GM21390 (cell line): Measurements from ENCODE around the gene HOXD8.

ENCODE experiments used
- ATAC-seq: cut with Tn5 transposase; IDR thresholded peaks from one replicate; pipeline ENCODE4 v1.9.1; 2021; ENCODE audit not compliant: unreplicated experiment

HOXD8 gene

DNA sequence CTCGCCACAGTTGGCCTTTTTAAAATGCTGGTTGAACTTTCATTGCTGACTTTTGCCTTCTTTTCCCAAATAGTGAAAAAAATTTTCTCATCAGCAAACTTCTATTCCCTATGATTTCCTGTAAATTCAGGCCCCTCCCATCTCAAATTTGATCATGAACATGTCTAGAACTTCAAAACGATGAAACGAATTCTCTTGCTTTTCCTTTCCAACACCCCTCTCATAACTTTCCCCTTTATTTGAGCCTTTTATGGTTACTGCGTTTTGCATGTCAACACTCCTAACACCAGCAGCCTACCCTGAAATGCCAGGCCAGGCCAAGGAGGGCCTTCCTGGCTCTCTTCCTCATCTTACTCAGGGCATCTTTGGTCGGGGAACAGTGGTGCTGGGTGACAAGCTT, 38.6 kb upstream of the HOXD8 start:
- no peak for ATAC-seq

DNA sequence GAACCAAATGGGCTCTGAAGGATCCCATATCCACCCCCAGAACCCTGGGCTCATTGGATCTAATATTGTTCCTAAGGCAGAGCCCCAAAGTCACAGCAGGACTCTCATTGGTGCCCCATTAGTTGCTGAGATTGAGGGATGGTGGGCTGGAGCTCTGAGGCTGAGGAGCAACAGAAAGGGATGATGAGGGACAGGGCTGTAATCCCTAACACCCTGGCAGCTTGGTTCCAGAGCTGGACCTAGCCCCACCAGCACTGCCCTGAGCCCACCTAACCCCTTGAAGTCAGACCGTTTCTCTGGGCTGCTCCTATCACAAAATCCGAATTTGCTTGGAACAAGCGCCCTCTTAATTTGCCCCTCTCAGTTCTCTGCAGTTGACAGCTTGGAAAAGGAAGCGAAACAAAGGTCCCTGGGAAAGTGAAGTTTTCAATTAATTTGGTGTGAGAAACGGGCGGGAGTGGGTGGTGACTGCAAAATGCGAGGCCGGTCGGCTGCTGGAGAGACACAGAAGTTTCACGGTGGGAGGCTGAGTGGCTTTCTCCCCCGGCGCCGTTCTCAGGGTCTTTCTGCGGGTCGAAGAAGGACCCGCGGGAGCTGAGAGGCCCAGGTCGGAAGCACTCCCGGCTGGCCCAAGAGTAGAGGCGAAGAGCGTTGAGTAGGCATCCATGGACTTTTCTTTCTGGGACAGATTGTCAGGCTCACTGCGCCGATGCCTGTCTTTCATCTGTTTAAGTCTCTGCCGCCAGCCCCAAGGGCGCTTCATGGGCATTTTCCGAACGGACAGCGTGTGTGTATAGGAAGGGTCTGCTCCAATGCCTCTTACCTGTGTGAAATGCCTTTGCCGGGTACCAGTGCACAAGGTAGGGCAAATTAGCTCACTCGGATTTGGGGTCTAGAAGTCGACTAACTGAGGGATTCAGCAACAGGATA, 37.9 kb upstream of the HOXD8 start:
- no peak for ATAC-seq

DNA sequence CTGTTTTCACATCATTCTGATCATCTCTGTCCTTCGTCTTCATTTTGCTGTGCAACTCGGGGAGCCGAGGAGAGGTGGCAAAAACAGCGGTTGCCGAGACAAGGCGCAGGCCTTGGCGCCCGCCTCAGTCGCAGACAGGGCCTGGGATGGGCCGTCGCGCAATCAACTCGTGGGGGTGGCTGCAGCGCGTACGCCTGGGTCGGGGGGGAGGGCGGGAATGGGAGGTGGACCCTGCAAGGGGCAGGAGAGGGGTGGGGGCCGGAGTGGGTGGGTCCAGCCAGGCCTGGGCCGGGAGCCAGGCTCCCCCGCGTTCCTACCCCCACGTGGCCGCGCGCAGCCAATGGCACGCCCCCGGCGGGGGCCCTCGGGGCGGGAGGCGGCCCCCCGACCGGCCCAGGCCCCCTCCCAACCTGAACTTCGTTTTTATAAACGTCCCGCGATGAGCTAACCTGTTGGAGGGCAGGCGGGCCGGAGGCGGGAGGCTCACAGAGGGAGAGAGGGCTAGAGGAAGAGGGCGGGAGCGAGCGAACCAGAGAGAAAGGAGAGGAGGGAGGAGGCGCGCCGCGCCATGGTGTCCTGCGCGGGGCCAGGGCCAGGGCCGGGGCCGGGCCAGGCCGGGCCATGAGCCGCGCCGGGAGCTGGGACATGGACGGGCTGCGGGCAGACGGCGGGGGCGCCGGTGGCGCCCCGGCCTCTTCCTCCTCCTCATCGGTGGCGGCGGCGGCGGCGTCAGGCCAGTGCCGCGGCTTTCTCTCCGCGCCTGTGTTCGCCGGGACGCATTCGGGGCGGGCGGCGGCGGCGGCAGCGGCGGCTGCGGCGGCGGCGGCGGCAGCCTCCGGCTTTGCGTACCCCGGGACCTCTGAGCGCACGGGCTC, 37.0 kb upstream of the HOXD8 start, which contains the start of gene HOXD13:
HOXD13 (plus strand) TSS at position 452 of the 875 bp plus-strand sequence; CDS start at position 622, 170 bp downstream.
- ATAC-seq, result no peak

DNA sequence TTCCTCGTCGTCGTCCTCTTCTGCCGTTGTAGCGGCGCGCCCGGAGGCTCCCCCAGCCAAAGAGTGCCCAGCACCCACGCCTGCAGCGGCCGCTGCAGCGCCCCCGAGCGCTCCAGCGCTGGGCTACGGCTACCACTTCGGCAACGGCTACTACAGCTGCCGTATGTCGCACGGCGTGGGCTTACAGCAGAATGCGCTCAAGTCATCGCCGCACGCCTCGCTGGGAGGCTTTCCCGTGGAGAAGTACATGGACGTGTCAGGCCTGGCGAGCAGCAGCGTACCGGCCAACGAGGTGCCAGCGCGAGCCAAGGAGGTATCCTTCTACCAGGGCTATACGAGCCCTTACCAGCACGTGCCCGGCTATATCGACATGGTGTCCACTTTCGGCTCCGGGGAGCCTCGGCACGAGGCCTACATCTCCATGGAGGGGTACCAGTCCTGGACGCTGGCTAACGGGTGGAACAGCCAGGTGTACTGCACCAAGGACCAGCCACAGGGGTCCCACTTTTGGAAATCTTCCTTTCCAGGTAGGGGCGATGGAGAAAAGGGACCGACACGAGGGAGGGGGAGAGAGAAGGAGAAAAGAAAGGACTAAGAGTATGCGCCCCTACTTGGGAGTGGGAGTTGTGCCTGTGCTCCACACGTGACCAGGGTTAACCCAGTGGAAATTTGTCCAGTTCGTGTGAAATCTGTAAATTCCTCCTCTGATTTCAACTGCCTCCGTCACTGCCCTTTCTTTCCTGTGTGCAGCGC, 36.2 kb upstream of the HOXD8 start:
- no peak for ATAC-seq

DNA sequence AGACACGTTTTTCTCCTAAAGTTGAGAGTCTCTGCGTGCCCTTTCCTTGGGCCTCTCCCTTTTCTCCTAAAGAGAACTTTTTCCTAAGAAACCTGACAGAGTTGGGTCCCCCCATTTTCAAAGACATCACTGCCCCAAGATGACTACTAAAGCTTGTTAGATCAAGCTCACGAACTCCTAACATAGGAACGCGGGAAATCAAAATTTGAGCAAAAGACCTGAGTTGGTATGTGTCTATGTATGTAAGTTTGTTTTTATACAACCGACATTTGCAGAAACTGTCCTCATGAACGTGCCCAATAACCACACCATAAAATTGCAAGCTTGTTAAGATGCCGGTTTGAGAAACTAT, 35.6 kb upstream of the HOXD8 start:
- ATAC-seq, result no peak

DNA sequence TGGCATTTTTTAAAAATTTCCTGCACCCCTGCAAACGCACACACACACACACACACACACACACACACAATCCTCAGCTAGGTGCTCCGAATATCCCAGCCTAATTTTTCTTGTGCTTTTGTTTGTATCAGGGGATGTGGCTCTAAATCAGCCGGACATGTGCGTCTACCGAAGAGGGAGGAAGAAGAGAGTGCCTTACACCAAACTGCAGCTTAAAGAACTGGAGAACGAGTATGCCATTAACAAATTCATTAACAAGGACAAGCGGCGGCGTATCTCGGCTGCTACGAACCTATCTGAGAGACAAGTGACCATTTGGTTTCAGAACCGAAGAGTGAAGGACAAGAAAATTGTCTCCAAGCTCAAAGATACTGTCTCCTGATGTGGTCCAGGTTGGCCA, 35.2 kb upstream of the HOXD8 start:
- ATAC-seq, result no peak

DNA sequence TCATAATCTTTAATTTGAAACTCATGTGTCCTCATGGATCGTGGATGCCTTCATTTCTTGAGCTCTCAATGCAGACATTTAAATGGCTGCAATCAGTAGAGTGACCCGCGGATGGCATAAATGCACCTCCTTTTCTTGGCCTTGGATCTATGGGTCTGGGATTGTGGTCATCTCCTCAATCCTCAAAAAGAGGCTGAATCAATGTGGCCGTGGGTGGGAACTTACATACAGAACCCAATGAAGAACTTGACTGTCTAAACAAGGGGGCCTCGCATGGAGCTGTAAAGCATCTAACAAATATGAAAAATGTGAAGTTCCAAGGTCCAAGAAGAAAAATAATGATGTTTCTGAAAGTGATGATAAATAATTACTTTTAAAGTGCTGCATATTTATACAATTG, 34.1 kb upstream of the HOXD8 start:
- no peak for ATAC-seq

DNA sequence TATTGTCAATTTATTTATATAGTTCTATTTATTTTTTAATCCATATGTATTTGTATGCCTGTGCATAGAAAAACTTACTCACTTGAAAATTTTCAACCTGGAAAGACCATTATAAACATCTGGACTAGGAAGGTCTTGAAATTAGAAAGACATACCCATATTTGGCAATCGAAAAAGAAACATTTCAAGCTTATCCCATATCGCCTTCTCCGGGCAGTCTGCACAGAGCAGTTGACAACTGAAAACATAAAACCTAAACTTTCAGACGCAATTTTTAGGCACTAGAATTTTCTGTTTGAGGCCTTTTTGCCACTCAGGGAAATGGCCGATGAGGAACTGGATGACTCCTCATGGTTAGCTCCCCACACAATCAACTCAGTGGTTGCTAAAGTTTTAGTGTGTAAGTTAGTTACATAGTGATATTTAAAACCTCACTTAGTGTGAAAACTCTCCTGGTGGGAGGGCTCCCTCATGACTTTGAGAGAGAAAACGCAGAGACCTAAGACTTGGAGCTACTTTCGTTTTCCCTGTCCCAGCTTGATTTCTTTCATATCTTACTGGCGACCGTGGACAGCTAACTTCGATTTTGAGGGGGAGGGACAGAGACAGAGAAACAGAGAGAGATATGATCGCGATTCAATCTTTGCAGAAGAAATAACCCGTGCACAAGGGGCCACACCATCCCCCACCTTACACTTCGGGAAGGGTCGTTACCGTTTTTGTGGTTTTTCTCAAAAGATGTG, 33.1 kb upstream of the HOXD8 start:
- ATAC-seq, result no peak

DNA sequence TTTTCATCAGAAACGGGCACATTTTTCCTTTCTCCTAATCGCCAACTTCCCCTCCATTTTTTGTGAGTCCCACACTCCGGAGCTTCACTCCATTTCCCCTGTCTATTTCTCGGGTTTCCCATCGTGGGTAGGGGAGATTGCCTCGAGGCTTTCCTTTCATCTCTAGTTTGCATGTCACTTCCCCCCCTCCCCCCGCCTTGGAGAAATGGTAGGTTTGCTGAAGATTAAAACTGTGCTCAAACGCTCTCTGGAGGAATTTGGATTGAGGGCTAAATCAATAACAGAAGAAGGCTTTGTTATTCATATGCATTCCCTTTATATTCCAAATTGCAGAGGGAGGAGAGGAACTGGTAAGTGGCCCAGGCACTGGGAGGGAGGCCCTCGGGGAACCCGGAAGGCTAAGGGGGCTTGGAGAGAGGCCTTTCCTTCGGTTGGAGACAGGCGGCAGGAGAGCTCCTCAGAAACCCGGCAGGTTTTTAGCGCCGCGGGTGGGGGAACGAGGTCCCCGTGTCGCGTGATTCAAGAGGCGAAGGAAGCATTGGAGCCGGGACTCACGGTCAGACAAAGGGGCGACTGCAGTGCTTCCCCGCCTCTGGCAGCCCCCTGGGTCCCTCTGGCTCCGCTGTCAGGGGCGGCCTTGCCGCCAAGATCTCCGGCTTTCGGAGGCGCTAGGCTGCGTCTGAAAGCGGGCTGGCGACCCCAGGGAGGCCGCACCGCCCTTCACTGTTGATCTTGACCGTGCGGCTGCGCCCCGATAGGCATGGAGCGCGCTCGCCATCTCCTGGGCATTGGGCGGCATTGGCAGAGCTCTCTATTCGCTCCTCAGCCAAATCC, 32.3 kb upstream of the HOXD8 start:
- ATAC-seq, result peak; percentile 84

DNA sequence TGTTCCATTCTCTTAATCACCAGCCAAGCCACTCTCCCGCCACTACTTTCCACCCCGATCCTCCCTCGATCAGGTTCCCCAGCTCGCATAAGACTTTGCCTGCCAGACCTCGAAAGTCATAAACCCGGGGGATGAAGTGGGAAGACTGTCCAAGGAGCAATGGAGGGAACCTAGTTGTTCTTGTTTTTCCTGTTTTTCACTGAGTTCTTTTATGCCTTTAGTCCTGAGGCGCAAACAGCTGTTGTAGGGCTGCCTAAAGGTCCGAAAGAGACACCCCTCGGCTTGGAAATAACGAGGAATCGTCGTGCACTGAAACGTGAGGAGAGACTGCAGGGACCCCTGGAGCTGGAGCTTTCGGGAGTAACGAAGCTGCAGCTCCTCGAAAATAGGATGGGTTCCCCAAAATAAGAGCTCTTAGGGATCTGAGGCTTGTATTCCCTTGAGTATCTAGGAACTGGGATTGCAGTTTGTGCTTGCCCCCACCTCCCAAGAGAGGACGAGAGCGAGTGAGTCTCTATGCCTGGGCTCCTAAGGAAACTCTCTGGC, 31.6 kb upstream of the HOXD8 start:
- ATAC-seq, result no peak

DNA sequence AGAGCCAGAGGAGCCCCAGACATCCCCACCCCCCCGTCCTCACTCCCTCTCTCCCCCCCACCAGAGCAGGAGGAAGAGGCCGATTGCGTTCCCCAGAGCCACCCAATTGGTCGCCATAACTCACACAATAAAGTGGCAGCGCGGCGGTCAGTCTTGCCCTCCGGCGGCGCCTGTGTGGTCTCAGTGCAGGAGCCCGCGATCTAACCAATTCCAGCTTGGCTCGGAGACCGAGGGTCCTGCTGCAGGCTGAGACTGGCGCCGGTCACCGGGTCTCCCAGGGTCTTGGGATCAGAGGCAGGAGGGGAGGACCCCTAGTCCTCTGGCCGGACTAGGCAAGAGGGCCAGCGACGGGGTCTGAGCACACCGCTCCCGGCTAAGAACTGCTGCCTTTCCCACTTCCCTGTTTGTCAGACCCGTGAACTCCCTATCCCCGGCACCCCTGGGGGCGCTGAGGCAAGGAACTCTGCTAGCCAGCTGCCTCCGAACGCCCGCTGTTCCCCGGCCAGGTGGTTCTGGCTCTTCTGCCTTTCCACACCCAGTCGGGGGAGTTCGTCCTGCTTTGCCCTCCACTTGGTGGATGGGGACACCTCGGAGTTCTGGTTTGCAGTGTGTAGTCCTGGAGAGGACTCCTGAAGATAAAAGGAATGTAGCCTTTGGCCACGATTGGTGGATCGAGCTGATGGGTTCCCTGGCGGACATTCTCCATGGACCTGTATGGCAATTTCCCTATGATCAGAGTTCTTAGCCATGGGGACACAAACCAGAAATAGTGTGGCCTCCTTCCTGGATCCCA, 30.9 kb upstream of the HOXD8 start:
- no peak for ATAC-seq

DNA sequence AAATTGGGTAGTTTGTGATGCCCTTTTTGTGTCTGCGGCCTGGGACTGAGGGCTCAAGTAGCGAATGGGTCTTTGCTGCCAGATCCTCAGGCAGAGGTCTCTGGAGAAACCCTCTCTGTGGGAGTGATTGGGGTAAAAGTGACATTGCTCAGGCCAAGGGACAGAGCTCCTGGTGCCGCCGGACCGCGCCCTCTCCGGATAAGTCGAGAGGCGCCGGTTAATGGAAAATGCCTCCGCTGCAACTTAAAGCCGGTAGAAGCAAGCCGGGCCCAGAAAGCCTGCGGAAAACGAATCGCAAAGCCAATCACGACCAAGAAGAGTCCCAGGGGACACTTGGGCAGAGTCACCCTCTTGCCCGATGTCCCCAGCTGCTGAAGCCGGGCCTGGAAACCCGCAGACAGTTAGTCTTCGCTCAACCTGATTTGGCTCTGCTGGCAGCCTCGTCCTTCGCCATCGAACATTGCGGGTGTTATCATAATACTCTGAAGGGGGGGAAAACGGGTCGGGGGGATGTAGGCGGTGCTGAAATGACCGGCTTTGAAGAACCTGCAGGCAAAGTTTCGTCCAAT, 30.3 kb upstream of the HOXD8 start:
- ATAC-seq, result no peak

DNA sequence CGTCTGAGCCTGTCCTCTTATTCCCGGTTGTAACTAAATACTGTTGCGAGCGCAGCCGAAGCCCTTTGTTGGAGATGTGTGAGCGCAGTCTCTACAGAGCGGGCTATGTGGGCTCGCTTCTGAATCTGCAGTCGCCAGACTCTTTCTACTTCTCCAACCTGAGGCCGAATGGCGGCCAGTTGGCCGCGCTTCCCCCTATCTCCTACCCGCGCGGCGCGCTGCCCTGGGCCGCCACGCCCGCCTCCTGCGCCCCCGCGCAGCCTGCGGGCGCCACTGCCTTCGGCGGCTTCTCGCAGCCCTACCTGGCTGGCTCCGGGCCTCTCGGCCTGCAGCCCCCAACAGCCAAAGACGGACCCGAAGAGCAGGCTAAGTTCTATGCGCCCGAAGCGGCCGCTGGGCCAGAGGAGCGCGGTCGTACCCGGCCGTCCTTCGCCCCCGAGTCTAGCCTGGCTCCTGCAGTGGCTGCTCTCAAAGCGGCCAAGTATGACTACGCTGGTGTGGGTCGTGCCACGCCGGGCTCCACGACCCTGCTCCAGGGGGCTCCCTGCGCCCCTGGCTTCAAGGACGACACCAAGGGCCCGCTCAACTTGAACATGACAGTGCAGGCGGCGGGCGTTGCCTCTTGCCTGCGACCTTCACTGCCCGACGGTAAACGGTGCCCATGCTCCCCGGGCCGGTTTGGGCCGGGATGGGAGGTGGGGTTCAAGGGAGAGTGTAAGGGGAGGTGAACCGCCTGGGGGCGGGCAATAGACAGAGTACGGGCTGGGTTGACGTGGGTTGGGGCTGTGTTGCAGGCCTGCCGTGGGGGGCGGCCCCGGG, 29.6 kb upstream of the HOXD8 start, which contains the start of gene HOXD12:
HOXD12 (plus strand) TSS at position 68 of the 819 bp plus-strand sequence; CDS start at position 75, 7 bp downstream.
- no peak for ATAC-seq

DNA sequence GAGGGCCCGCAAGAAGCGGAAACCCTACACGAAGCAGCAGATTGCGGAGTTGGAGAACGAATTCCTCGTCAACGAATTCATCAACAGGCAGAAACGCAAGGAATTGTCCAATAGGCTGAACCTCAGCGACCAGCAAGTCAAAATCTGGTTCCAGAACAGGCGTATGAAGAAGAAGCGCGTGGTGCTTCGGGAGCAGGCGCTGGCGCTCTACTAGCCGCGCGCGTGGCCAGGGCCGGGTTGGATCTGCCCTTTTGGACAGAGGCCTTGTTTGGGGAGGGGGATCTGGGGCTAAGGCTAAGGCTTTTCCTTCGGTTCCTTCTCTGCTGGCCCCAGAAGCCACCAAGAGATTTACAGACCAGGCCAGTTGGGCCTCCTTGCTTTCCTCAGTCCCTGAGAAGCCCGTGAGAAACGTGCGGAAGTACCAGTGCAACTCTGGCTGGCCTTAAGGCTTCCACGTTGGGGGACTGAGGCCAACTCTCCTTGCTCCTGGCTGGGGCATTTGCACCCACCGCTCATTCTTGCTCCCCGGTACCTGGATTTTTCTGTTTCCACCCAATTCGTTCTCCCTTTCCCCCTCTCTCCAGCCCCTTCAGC, 28.9 kb upstream of the HOXD8 start:
- no peak for ATAC-seq

DNA sequence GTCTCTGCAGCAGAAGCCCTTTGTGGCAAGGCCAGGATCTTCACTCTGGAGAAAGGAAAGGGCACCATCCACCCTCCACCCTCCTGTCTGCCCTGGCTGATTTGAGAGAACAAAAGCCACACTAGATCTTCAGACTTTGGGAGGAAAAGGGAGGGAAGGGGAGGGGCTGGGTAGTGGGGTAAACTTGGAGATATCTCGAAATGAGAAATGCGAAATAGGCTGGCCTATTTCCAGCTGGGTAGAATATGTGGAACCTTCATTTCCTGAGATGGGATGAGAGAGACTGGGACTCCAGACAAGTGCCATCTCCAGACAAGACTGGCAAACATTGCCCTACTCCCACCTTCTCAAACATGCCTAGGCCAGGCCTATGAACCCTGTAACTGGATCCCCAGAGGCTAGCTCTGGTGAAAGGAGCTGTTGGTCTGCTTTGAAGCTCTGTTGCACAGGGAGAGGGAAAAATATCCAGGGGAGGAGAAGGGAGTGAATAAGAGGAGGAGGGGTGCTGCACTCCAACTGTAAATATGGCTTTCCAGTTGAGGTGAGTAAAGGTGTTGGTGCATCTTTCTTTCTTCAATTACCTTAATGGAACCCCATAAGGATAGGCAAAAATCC, 28.2 kb upstream of the HOXD8 start:
- no peak for ATAC-seq

DNA sequence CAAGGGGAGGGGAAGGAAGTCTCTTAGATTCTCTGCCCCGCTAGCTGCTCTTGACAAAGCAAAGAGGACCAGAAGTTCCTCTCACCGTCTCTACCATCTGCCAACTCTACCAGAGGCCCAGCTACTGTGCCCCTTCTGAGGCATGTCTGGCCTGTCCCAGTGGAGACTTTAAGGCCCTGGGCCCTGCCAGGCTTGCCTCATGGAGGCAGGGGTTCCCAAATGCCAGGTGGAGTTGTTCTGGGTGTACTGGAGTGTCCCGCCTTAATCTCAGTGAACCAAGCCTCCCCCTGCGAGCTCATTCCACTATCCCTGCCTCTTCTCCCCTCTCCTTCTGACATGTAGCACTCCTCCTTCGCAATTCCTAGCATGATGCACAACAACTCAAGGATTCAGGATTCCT, 27.7 kb upstream of the HOXD8 start:
- ATAC-seq, result no peak
